MM.1S (cell line): ENCODE measurements around the gene ASPSCR1.

Experiments
- CTCF ChIP-seq: fragments of 300-600 bp; sonication (generic); IDR thresholded peaks from 2 replicates; pipeline ENCODE4 v1.5.1; 2016; ENCODE audit warnings: antibody characterized with exemption, low read length, mixed read lengths
- EZH2phosphoT487 ChIP-seq: fragments of 300-600 bp; sonication (generic); IDR thresholded peaks from 2 replicates; pipeline ENCODE4 v1.6.1; 2018; ENCODE audit warnings: antibody characterized with exemption, low read length

GRCh38 chr17:82043507-82043906 lies 66.1 kb downstream of the ASPSCR1 start:
- TF ChIP-seq EZH2phosphoT487 = no peak
- no peak for TF ChIP-seq CTCF
